Natural killer cell treated with Interleukin-12 subunit alpha and Interleukin-12 subunit beta and Interleukin-15 and Interleukin-18, amount 100 ng/mL, for 72 hours (primary cell): ENCODE measurements around the gene SLC6A3. TPM values are rescaled to one million over a fixed set of nuclear protein-coding genes. Genes with fewer than 3 reads are reported as not detected.

Experiments used
- total RNA-seq, 2 donors: library from RNA; stranded (reverse); gene quantifications; one replicate each; pipeline ENCODE4 v1.2.3, GENCODE V29; 2022

SLC6A3 gene
- total RNA-seq, 2 donors from 2014 or later: not detected

Other genes starting within 250 kb of the SLC6A3 start
- gene SLC6A19, start 243.8 kb downstream of the SLC6A3 start, total RNA-seq: not detected
- gene SLC6A18, start 220.1 kb downstream of the SLC6A3 start, total RNA-seq: not detected
- 1 to 10 TPM in 1 of 2 donors, not detected in 1; 1.3 TPM for gene TERT, start 150.4 kb downstream of the SLC6A3 start, total RNA-seq
- 100 to 1,000 TPM; 112 to 178 TPM for gene CLPTM1L, start 100.3 kb downstream of the SLC6A3 start, total RNA-seq
- 100 to 1,000 TPM in 1 of 2 donors, 10 to 100 TPM in 1; 90.0 to 179 TPM for gene LPCAT1, start 78.5 kb upstream of the SLC6A3 start, total RNA-seq